Measurements from ENCODE around the gene CNKSR3.

The CNKSR3 gene

DNA sequence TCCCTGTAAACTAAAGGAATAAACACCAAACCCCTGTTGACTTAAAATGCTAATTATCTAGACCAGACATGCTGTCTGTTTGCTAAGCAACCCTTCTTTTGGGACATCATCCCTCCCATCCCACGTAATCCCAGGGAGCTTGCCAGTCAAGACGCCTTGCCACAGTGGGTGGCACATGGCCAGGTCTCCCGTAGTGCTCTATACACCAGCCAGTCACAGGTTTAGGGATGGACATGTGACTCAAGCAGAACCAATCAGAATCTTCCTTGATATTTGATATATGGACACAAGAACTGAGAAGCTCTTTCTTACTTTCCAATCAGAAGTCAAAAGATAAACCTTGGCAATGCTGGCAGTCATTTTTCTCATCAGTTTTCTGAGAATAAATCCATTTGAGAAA lies 60.0 kb downstream of the CNKSR3 start:
- DNase-seq (ENCODE audit: low read depth) = no peak

DNA sequence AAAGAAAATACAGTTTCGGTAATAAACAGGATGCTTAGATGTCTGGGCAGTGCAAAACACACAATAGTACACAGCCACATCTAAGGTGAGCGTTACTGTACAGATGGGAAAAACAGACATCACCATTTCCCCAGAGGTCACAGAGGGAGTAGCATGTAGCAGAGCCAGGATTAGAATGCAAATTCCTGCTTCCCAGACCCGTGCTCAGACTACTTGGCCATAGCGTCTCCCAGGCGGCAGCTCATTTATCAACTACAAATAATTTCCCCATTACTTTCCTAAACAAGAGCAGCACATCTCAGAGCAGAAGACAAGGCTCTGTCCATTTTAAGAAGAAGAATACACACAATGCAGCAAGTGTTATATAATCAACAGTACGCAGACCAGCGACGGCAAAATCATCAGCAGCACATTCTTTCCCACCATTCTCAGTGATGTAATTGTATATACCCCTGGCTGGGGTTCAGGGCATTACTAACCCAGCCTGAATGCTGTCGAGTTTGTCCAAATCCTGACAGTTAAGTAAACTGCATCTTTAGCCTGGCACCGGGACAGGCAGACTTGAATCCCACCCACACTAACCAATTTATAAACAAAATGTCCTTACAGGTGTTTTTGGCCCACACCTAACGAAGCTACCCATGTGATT lies 61.9 kb downstream of the CNKSR3 start:
- DNase-seq (ENCODE audit: low read depth) = peak; percentile 40

DNA sequence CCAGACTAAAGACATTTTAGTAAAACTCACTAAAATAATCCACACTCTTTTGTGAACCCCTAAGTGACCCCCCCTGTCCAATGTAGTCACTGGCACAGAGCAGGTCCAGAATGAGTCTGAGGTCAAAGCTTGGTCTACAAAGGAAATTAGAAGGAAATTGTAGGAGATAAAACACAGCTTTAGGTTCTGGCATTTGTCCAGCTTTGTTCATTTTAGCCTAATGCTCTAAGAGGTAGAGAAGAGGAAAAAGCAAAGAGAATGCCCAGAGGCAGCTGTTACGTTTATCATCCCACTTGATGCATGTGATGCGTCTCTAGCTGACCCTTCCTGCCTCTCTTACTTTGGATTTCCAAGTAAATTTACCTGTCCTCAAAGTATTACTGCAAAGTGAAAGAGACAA lies 62.5 kb downstream of the CNKSR3 start:
- DNase-seq (ENCODE audit: low read depth) = no peak

DNA sequence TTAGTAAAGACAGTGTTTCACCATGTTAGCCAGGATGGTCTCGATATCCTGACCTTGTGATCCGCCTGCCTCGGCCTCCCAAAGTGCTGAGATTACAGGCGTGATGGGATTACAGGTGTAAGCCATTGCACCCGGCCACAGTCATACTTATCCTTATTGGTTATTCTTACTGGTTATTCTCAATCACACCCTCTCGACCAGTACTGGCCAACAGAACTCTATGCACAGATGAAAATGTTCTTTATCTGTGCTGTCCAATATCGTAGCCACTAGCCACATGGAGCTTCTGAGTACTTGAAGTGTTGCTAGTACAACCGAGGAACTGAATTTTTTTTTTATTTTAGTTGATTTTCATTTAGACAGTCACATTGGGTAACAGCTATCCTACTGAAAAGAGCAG lies 63.5 kb downstream of the CNKSR3 start:
- DNase-seq (ENCODE audit: low read depth) = no peak

DNA sequence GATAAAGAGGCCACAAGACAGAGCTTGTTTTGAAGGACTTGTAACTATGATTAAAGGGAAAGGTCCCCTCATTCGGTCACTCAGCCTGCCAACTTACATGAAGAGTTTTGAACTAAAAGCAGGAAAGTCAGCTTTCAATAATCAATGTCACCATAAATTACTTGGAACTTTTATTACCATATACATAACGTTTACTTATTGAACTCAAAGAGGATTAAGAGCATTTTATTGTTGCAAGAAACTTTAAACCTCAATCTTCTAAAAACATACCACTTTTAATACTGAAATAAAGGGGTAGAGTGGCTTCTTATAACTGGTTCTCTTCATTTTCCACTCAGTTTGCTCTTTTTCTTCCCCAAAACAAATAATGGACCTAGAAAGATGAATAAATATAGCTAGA lies 65.1 kb downstream of the CNKSR3 start:
- DNase-seq (ENCODE audit: low read depth) = no peak

DNA sequence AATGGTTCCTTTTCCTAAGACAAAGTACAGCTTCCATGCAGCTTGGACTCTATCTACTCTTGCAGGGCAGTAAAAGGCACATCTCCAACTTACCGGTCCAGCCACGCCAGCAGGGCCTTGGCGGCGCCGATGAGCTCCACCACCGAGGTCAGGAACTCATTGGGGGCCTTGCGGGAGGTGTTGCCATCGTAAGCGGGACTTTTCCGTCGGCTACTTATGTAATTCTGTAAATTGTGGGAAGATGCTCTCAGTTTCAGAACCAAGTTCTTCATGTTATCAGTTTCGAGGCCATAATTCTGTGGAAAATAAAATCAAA lies 68.5 kb downstream of the CNKSR3 start:
- no peak for DNase-seq (ENCODE audit: low read depth)

DNA sequence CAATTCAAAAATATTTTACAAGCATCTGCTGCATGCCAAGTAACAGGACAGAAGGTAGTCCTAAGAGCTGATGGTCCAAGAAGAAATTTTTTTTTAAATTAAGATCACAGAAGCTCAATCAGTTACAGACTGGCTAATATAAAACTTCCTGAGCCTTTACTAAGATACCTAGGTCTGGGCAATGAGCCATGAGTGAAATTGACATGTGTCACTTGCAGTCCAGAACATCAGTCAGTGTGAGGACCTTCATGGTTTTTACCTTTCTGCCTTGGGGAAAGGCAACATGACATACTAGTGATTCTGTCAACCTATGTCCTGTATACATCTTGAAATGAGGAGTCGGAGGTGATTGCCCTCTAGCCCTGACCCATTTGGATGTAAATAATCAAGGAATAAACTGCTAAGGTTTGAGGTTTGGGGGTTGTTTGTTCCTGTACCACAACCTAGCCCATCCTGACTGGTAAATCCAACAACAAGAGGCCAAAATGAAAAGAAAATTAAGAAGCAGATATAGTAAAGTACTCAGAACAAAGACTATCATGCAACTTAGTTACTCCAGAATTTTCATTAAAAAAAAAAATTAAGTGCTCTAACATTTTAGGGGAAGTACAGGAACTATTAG lies 70.0 kb downstream of the CNKSR3 start:
- DNase-seq (ENCODE audit: low read depth) = no peak

DNA sequence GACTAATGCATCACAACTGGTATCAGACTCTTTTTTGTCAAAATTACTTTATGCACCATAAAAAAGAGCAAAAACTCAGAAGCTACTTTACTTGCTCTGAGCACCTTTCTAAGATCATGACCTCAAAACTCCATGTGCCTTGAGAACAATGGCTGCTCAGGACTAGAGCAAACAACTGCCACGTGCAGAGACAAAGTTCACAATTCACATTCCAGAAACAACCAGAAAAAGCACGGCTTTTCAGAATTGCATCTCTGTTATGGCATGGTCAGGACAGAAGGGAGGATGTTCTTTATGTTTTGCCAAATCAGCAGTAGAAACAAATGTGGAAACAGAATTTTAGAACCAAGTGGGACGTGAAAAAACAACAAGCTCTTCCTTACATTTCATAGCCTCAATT lies 70.5 kb downstream of the CNKSR3 start:
- no peak for DNase-seq (ENCODE audit: low read depth)

DNA sequence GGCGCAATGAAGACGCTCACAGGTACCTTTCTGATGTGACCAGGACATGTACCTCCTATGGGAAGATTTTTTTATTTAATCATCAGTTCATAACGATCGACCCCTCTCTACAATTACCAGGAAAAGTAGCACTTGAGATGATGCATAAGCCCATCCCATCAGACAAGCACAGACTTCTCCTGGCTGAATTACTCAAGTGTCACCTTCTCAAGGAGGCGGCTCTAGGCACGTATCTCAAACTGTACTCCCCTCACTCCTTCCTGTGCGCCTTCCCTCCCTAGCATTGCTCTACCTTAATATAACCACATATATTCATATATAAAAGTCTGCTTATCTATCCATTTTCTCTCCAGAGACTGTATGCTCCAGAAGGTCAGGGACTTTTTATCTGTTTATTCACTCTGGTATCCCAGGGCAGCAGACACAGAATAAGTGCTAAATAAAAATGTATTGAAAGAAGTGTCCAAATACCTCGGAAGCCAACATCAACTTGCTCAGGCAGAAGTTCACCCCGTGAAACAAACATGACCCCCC lies 71.5 kb downstream of the CNKSR3 start:
- DNase-seq (ENCODE audit: low read depth) = no peak

DNA sequence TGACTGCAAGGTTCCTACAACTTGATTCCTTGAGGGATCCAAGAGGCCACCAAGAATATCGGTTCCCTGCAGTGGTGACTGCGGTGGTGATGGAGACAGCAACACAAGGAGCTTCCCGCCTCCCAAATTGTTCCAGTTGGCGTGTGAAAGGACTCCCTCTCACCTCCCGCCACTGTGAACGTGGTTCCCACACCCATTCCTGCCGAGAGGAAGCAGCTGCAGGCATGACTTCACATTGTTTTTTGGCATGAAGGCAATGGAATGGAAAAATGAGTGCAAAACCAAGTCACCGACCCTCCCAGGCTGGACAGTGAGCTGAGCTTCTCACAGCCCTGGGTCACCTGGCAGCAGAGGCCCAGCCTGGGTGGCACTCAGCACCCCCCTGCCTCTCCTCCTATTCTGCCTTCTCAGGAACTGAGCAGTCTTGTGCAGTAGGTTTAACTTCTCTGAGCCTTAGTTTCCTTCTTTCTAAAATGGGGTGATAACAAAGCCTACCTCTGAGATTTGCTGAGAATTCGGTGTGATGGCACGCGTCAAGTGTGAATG lies 75.0 kb downstream of the CNKSR3 start:
- DNase-seq (ENCODE audit: low read depth) = no peak

DNA sequence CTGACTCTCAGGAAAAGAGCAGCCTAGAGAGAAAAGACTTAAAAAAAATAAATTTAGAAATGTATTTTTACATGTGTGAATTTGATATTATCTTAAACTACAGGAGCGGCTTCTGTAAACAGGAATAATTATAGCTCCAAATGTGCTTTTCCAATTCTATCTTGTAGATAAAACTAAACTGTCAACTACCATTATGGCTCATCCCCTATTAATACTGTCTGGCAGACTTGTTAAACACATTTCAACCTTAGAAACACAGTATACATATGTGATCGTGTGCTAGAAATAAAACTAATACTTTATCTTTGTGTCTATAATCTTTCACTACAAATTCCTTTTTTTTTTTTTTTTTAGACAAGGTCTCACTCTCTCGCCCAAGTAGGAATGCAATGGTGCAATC lies 75.8 kb downstream of the CNKSR3 start:
- DNase-seq (ENCODE audit: low read depth) = no peak

DNA sequence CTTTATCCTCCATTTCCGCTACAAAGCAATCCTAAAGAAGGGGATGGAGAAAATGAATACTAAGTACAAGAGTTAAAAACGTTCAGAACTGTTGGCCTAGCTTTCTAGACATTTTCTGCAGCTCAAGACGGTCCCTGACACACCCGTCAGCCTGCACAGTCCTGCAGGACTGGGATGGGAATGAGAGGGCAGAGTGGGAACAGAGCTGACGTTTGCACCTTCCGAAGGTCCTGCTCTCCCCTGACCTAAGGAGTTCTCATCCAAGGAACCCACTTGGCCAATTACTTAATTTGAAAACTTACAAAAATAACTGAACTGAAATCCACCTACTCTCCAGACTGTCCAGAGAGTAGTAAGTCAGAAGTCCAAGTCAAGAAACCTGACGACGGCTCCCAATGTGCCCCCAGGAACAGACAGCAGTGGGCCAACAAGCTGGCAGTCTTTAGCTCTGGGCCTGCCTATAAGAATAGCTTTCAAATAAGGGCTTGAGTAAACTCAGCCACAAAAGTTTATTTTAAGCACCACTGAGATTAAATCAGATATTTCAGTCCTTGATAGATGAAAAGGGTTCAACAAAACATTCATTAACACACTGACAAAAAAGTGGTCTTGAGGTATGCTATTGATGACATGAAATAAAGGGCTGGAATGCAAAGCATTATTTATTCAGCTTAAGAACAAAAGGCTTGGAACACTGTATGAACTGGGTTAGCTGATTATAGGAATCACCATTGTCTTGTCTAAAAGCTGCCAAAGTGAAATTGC lies 76.8 kb downstream of the CNKSR3 start:
- DNase-seq (ENCODE audit: low read depth) = no peak

DNA sequence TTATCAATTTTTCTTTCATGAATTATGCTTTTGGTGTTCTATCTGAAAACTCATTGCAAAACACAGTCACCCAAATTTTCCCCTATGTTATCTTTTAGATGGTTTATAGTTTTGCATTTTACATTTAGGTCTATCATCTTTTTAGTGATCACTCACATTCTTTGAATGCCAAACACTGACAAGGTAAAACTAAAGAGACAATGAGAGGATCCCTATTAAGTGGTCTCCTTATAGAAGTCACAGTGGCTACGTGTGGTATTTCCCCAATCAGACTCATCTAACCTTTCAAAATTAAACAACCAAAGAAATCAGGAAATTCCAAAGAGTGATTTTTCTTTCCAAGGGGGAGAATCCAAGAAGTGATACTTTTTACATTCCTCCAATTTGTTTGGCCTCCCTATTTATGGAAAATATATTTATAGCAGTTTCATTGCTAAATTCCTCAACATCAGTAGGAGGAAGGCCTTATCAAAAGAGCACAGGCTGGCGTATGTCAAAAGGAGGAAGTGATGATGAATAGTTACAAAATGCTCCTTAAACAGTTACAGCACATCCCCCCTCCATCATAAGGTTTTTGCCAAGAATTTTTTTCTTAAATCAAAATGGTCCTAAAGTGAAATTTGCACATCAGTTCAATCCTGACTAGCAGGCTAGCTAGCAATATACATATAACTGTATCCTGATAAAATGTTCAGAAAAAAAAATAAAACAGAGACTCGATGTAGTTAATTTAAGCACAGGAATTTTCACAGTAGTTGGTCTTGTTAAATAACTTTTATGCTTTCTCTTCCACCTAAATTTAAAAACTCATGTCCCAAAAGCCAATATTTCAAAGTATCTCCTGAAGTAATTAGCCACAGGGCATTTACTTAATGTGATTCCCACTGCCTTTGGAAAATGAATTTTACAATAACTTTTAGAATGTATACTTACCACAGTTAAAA lies 77.7 kb downstream of the CNKSR3 start:
- DNase-seq (ENCODE audit: low read depth) = no peak

DNA sequence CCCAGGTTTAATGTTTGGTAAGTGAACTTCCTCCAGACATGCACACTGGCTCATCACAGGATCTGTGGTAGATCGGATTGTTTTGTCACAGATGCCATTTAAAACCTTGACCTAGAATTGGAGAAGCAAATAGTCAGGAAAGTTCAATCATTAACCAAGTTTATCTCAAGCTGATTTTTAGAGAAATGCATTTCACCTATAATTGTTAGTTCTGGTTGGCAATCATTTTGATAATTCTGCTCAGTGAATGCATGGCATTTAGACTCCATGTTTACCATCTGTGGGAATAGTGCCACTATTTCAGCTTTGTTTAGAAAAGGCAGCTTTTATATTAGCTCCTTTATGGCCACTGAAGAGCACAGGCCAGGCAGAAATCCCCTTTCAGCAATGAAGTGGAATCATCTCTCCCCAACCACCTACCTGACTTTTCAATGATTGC lies 80.0 kb downstream of the CNKSR3 start:
- DNase-seq (ENCODE audit: low read depth) = no peak

DNA sequence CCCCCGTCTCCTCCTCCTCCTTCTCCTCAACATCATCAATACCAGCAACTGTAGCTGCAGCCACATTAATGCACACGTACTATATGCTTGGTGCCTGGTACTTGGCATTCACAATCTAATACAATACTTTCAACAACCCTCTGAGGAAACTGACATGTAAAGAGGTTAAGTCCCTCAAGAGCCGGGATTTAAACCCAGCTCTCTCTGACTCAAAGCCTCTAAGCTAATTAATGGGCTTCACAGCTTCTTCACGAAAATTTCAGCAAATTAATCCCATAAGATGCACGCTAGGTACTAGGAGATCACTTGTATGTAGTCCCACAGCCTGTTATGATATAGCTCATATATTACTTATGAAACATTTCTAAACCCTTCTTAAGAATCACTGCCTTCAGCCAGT lies 80.8 kb downstream of the CNKSR3 start:
- no peak for DNase-seq (ENCODE audit: low read depth)

DNA sequence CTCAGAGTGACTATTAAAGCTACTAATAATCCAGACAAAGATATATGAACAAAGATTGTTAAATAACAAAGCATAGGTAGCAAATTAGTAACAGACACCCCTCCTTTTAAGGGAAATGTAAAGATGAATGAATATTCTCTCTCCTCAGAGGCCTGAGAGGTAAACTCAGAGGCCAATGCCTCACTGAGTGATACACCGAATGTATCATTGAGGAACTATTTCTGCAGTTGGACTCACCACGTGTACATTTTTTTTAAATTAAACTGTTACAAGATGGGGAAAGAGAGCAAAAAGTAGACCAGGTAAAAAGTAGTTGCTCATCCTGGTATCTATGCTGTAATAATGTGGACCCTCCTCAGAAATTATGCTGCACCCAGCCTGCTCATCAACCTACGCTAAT lies 81.6 kb downstream of the CNKSR3 start:
- no peak for DNase-seq (ENCODE audit: low read depth)

DNA sequence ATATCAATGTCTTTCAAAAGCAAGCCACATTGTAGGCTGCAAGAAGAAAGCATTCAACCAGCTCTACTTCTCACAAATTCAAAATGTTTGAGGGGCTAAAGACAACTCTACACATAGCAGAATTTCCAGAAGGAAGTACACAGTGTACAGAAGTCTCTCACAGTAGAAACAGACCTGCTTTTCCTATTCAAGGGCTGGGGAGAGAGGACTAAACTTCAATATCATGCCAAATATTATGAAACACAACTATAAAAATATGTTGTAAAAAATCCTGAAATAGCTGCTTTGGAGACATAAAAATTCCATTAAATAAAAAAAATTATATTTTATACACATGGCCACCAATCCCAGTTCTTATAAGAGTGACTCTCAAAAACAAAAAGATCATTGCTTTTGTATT lies 83.0 kb downstream of the CNKSR3 start:
- DNase-seq (ENCODE audit: low read depth) = no peak

DNA sequence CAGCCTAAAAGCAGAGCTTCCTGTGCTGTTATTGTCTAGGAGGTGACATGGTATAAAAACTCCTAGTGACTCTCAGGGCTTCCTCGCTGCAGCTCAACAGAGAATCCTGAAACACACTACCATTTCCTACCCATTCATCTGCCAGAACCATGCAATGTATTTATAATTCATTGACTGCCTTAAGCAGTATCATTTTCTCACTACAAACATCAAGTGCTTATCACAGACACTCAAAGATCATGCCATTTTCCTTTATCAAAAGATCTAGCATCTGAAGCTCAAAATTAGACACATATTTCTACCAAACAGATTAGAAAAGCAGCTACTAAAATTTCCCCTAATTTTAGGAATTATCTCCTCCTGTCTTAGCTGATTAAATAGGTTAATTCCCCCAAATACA lies 83.5 kb downstream of the CNKSR3 start:
- no peak for DNase-seq (ENCODE audit: low read depth)

DNA sequence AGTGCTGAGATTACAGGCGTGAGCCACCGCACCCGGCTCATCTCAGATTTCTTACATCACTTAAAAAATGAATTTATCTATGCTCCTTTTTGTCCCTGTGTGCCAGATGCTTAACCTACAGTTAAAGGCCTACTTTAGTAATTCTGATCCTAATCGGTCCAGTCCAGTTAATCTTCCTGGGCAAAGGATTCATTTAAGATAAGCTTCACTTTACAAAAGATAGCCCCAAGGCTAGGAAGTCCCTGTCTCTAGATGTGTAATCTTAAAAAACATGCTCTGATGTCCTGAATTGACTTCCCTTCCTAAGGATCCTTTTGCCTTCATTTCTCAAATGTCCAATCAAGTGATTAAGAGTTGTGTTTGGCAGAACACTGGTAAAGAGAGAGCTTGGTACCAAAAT lies 85.5 kb downstream of the CNKSR3 start:
- DNase-seq (ENCODE audit: low read depth) = no peak

DNA sequence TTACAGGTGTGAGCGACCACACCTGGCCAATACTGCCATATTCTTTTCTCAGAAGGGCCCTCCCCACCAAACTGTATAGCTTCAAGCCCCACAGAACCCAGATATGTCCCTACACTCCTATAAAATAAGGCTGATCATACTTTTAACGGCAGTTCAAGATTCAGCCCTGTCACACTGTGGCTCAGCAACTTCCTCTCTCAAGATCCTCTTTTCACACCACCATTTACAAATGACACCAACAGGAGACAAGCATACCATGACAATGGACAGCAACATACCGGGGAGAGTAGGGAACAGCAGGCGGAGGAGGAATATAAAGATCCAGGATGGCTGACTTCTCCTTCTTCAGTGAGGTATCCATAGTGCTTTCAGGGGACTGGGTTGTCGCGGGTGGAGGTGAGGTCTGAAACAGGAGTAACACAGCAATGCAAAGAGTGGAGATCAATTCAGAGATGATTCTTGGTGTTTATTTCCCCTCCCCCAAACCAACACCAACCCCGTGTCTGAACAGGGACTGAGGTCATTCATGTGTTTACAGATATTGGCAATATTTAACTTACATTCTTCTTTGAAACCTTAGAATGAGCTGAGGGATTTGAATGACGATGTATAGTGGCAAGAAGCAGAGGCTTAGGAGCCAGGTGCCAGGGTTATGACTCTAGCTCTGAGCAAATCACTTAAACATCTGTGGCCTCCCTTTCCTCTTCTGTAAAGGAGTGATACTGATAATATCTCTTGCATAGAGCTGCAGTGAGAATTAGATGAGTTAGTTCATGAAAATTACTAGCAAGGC lies 96.3 kb downstream of the CNKSR3 start:
- DNase-seq (ENCODE audit: low read depth) = peak; percentile 17

Measured in fibroblast of the conjunctiva (primary cell).